HG03469 (cell line): ENCODE measurements around the gene ZNF431.
"Not testable (repeated sequence)": the region's sequence is repeated elsewhere in the genome, so short reads cannot be mapped to it uniquely, and the experiment has no call there.

ENCODE experiments used
- ATAC-seq: cut with Tn5 transposase; IDR thresholded peaks from one replicate; pipeline ENCODE4 v1.9.1; 2021; ENCODE audit warnings: mild to moderate bottlenecking, moderate library complexity, moderate number of reproducible peaks; ENCODE audit not compliant: unreplicated experiment

Gene ZNF431

GRCh38 chr19:21141787-21142464 lies at the start of gene ZNF431:
TSS of gene ZNF431 (plus strand) at chr19:21142040. CDS start at chr19:21142184, 144 bp downstream.
- ATAC-seq = peak; percentile 98

GRCh38 chr19:21092109-21092508 lies 49.7 kb upstream of the ZNF431 start:
- no peak for ATAC-seq

GRCh38 chr19:21094347-21095025 lies 47.4 kb upstream of the ZNF431 start:
- ATAC-seq = no peak

- ATAC-seq = no peak
Observed at GRCh38 chr19:21098291-21098690, 43.5 kb upstream of the ZNF431 start.

- no peak for ATAC-seq
Observed at GRCh38 chr19:21101521-21102242, 40.2 kb upstream of the ZNF431 start.

- ATAC-seq = no peak
Observed at GRCh38 chr19:21109116-21109515, 32.7 kb upstream of the ZNF431 start.

- no peak for ATAC-seq
Observed at GRCh38 chr19:21110183-21110582, 31.7 kb upstream of the ZNF431 start.

GRCh38 chr19:21115430-21115829 lies 26.4 kb upstream of the ZNF431 start:
- ATAC-seq = no peak

- ATAC-seq = no peak
Observed at GRCh38 chr19:21117041-21117907, 24.6 kb upstream of the ZNF431 start.

GRCh38 chr19:21126078-21126477 lies 15.8 kb upstream of the ZNF431 start:
- ATAC-seq = no peak

- ATAC-seq = no peak
Observed at GRCh38 chr19:21127001-21127400, 14.8 kb upstream of the ZNF431 start.

- no peak for ATAC-seq
Observed at GRCh38 chr19:21127898-21128297, 13.9 kb upstream of the ZNF431 start.

GRCh38 chr19:21128901-21129698 lies 12.7 kb upstream of the ZNF431 start:
- ATAC-seq = no peak

- ATAC-seq = no peak
Observed at GRCh38 chr19:21130097-21130775, 11.6 kb upstream of the ZNF431 start.

GRCh38 chr19:21133633-21134032 lies 8.2 kb upstream of the ZNF431 start:
- no peak for ATAC-seq

- no peak for ATAC-seq
Observed at GRCh38 chr19:21134934-21135366, 6.9 kb upstream of the ZNF431 start.

GRCh38 chr19:21135433-21135832 lies 6.4 kb upstream of the ZNF431 start:
- ATAC-seq = no peak

GRCh38 chr19:21138130-21138529 lies 3.7 kb upstream of the ZNF431 start:
- no peak for ATAC-seq

GRCh38 chr19:21141006-21141405 lies 834 bp upstream of the ZNF431 start:
- ATAC-seq = not testable (repeated sequence)
